ENCODE data around the gene NT5C2.

DNA sequence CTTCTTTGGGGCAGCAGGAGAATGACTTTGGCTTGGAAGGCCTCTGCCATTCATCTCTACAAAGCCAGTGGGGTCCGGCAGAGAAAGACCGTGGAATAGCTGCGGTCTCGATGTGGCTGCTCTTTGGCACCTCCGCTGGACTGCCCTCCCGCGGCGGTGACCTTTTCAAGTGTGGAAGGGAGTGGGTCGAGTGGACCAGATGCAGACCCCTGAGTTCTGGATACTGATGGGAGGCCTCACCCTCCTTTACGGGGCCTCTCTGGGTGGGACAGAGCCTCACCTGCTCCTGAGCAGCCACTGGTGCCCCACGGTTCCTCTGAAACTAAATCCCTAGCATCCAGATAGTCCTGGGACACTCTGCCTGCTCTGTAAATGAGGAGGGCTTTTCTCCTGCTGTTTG lies 113.1 kb downstream of the NT5C2 start:
- TF ChIP-seq POLR2AphosphoS5 (IDR thresholded peaks at IDR 0.05; ENCODE audit: borderline replicate concordance, low read depth, low read length) (no peak), EZH2 (IDR thresholded peaks at IDR 0.05) (no peak), FOXP2 (optimal IDR thresholded peaks at IDR 0.05; ENCODE audit: control extremely low read depth, extremely low read length, insufficient read depth) (no peak)

Data from SK-N-MC (cell line).